Measurements from ENCODE around the gene CORO2B.

CORO2B gene

GRCh38 chr15:68770216-68770615, 191.4 kb downstream of the CORO2B start:
- no peak for TF ChIP-seq CTCF (IDR thresholded peaks at IDR 0.05)
- H3K27ac Mint-ChIP-seq: no peak overlapping the region
- H3K4me1 Mint-ChIP-seq: peaks cover 13% of the 10 kb centered on the region
- peaks cover 3% of the 10 kb centered on the region for H3K27me3 Mint-ChIP-seq (ENCODE audit: low read depth, poor library complexity)
- DNase-seq: no peak
- H3K36me3 Mint-ChIP-seq (ENCODE audit: low read depth): no peaks in the 10 kb centered on the region
- no peak overlapping the region for H3K4me3 Mint-ChIP-seq
- H3K9me3 Mint-ChIP-seq: peaks cover 6% of the 10 kb centered on the region

- DNase-seq: no peak
- H3K4me3 Mint-ChIP-seq: no peak overlapping the region
- H3K9me3 Mint-ChIP-seq: peaks cover 6% of the 10 kb centered on the region
- H3K36me3 Mint-ChIP-seq (ENCODE audit: low read depth): peaks cover 10% of the 10 kb centered on the region
- H3K4me1 Mint-ChIP-seq: peaks cover 13% of the 10 kb centered on the region
- no peak overlapping the region for H3K27ac Mint-ChIP-seq
- peaks cover 3% of the 10 kb centered on the region for H3K27me3 Mint-ChIP-seq (ENCODE audit: low read depth, poor library complexity)
- no peak for TF ChIP-seq CTCF (IDR thresholded peaks at IDR 0.05)
These were observed 194.2 kb downstream of the CORO2B start for GRCh38 chr15:68773036-68773435.

GRCh38 chr15:68774120-68774519, 195.3 kb downstream of the CORO2B start:
- no peak for DNase-seq
- Mint-ChIP-seq H3K27ac (no peak overlapping the region), H3K36me3 (ENCODE audit: low read depth) (peaks cover 21% of the 10 kb centered on the region), H3K4me1 (peaks cover 13% of the 10 kb centered on the region), H3K4me3 (no peak overlapping the region), H3K9me3 (peaks cover 6% of the 10 kb centered on the region), H3K27me3 (ENCODE audit: low read depth, poor library complexity) (peaks cover 3% of the 10 kb centered on the region)
- no peak for TF ChIP-seq CTCF (IDR thresholded peaks at IDR 0.05)

GRCh38 chr15:68774521-68775235, 195.9 kb downstream of the CORO2B start:
- H3K4me3 Mint-ChIP-seq: no peak overlapping the region
- peaks cover 13% of the 10 kb centered on the region for H3K4me1 Mint-ChIP-seq
- no peak overlapping the region for H3K27ac Mint-ChIP-seq
- no peak for DNase-seq
- peaks cover 27% of the 10 kb centered on the region for H3K36me3 Mint-ChIP-seq (ENCODE audit: low read depth)
- no peak for TF ChIP-seq CTCF (IDR thresholded peaks at IDR 0.05)
- H3K27me3 Mint-ChIP-seq (ENCODE audit: low read depth, poor library complexity): peaks cover 3% of the 10 kb centered on the region
- peaks cover 6% of the 10 kb centered on the region for H3K9me3 Mint-ChIP-seq

GRCh38 chr15:68775236-68775577, 196.4 kb downstream of the CORO2B start:
- peaks cover 3% of the 10 kb centered on the region for H3K27me3 Mint-ChIP-seq (ENCODE audit: low read depth, poor library complexity)
- H3K9me3 Mint-ChIP-seq: peaks cover 6% of the 10 kb centered on the region
- H3K4me3 Mint-ChIP-seq: no peak overlapping the region
- H3K27ac Mint-ChIP-seq: no peak overlapping the region
- DNase-seq: no peak
- TF ChIP-seq CTCF (IDR thresholded peaks at IDR 0.05): no peak
- peaks cover 32% of the 10 kb centered on the region for H3K36me3 Mint-ChIP-seq (ENCODE audit: low read depth)
- peaks cover 13% of the 10 kb centered on the region for H3K4me1 Mint-ChIP-seq
